ENCODE measurements around the gene FRMD4B.

The FRMD4B gene

DNA sequence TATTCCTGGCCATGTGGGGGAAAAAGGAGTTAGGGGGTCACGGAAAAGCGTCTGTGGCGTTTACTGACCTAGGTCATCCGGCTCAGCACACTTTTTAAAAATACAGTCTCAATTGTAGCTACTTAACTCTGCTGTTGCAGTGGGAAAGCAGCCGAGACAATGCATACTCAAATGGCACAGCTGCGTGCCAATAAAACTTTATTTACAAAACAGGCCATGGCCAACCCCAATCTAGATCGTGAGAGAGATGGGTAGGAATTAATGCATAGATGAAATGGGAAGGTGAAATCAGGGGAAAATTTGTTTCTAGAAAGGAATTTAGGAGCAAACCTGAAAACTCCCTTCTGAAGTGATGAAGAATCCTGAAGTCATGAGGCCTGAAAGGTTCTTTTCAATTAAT lies 22.0 kb upstream of the FRMD4B start:
- Histone ChIP-seq H3F3A (ENCODE audit: low read depth) (no peaks in the 10 kb centered on the region), H3K79me2 (ENCODE audit: insufficient read depth, low read length) (no peaks in the 10 kb centered on the region), H3K4me3 (ENCODE audit: low read length, poor library complexity, severe bottlenecking) (no peak overlapping the region), H3K9me2 (replicated peaks; ENCODE audit: low read depth, low read length) (no peaks in the 10 kb centered on the region), H2AFZ (ENCODE audit: low read length) (no peak overlapping the region), H3K27me3 (ENCODE audit: insufficient read depth, low read length, poor library complexity, severe bottlenecking) (no peaks in the 10 kb centered on the region), H3K9me3 (ENCODE audit: insufficient read depth, low read depth, low read length) (no peaks in the 10 kb centered on the region; the same call in 1 of the 2 replicates), H3K36me3 (ENCODE audit: insufficient read depth, low read length) (no peaks in the 10 kb centered on the region), H3K4me1 (ENCODE audit: insufficient read depth, low read length, poor library complexity, severe bottlenecking) (no peaks in the 10 kb centered on the region), H4K20me1 (ENCODE audit: insufficient read depth, low read length, poor library complexity, severe bottlenecking) (no peaks in the 10 kb centered on the region), H3K4me2 (ENCODE audit: low read depth, low read length, poor library complexity, severe bottlenecking) (no peak overlapping the region), H3K9ac (ENCODE audit: low read depth, low read length, poor library complexity, severe bottlenecking) (no peak overlapping the region)
- no peak for TF ChIP-seq EZH2phosphoT487 (IDR thresholded peaks at IDR 0.05; ENCODE audit: borderline replicate concordance)
- TF ChIP-seq, protein P1, sequence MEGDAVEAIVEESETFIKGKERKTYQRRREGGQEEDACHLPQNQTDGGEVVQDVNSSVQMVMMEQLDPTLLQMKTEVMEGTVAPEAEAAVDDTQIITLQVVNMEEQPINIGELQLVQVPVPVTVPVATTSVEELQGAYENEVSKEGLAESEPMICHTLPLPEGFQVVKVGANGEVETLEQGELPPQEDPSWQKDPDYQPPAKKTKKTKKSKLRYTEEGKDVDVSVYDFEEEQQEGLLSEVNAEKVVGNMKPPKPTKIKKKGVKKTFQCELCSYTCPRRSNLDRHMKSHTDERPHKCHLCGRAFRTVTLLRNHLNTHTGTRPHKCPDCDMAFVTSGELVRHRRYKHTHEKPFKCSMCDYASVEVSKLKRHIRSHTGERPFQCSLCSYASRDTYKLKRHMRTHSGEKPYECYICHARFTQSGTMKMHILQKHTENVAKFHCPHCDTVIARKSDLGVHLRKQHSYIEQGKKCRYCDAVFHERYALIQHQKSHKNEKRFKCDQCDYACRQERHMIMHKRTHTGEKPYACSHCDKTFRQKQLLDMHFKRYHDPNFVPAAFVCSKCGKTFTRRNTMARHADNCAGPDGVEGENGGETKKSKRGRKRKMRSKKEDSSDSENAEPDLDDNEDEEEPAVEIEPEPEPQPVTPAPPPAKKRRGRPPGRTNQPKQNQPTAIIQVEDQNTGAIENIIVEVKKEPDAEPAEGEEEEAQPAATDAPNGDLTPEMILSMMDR (conservative IDR thresholded peaks at IDR 0.05; ENCODE audit: low read length), result no peak

DNA sequence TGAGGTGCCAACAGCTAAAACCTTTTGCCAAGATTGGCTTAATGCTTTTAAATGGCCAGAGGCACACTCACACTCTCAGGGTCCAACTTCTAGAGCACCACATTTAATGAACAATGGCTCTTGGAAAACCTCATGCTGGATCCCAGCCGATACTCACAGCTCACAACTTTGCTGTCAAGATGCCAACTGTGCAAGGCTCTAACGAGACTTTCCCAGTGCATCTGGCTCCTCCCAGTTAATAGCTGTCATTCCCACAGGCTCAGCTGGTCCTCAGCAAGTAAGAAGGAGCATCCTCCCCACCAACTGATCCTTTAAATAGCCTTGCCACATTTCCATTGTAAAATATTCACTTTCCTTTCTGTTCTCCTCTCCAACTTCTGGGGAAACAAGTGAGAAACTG lies 20.3 kb upstream of the FRMD4B start:
- no peak overlapping the region for H3K4me2 ChIP-seq (ENCODE audit: low read depth, low read length, poor library complexity, severe bottlenecking)
- no peaks in the 10 kb centered on the region for H4K20me1 ChIP-seq (ENCODE audit: insufficient read depth, low read length, poor library complexity, severe bottlenecking)
- no peak overlapping the region for H2AFZ ChIP-seq (ENCODE audit: low read length)
- TF ChIP-seq, protein P1 (conservative IDR thresholded peaks at IDR 0.05; ENCODE audit: low read length), result no peak
- TF ChIP-seq EZH2phosphoT487 (IDR thresholded peaks at IDR 0.05; ENCODE audit: borderline replicate concordance), result no peak
- no peaks in the 10 kb centered on the region for H3F3A ChIP-seq (ENCODE audit: low read depth)
- no peaks in the 10 kb centered on the region for H3K79me2 ChIP-seq (ENCODE audit: insufficient read depth, low read length)
- no peaks in the 10 kb centered on the region for H3K4me1 ChIP-seq (ENCODE audit: insufficient read depth, low read length, poor library complexity, severe bottlenecking)
- H3K4me3 ChIP-seq (ENCODE audit: low read length, poor library complexity, severe bottlenecking), result no peak overlapping the region
- H3K9ac ChIP-seq (ENCODE audit: low read depth, low read length, poor library complexity, severe bottlenecking), result no peak overlapping the region
- H3K9me3 ChIP-seq (ENCODE audit: insufficient read depth, low read depth, low read length), result no peaks in the 10 kb centered on the region; the same call in 1 of the 2 replicates
- no peaks in the 10 kb centered on the region for H3K36me3 ChIP-seq (ENCODE audit: insufficient read depth, low read length)
- H3K9me2 ChIP-seq (replicated peaks; ENCODE audit: low read depth, low read length), result no peaks in the 10 kb centered on the region
- no peaks in the 10 kb centered on the region for H3K27me3 ChIP-seq (ENCODE audit: insufficient read depth, low read length, poor library complexity, severe bottlenecking)

DNA sequence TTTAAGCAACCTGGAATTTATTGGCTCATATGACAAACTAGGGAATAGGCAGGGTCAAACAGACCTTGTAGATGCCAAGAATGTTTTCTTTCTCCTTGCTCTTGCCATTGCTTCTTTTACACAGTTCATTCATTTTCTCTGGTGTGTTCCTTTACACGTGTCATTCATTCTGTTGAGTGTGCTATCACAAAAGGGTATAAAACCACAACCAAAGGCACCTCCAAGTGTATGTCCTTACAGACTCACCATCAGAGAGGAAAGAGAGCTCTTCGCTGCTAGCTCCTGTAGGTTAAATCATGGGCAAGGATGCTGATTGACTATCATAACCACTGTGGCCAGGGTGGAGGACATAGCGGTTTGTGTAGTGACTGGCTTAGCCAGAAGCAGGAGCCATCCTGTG lies 19.2 kb upstream of the FRMD4B start:
- Histone ChIP-seq H3K9me2 (replicated peaks; ENCODE audit: low read depth, low read length) (no peaks in the 10 kb centered on the region), H3K9ac (ENCODE audit: low read depth, low read length, poor library complexity, severe bottlenecking) (no peak overlapping the region), H4K20me1 (ENCODE audit: insufficient read depth, low read length, poor library complexity, severe bottlenecking) (no peaks in the 10 kb centered on the region), H3K4me3 (ENCODE audit: low read length, poor library complexity, severe bottlenecking) (no peak overlapping the region), H3K79me2 (ENCODE audit: insufficient read depth, low read length) (no peaks in the 10 kb centered on the region), H3K4me1 (ENCODE audit: insufficient read depth, low read length, poor library complexity, severe bottlenecking) (no peaks in the 10 kb centered on the region), H3K36me3 (ENCODE audit: insufficient read depth, low read length) (no peaks in the 10 kb centered on the region), H3K9me3 (ENCODE audit: insufficient read depth, low read depth, low read length) (no peaks in the 10 kb centered on the region; the same call in 1 of the 2 replicates), H2AFZ (ENCODE audit: low read length) (no peak overlapping the region), H3F3A (ENCODE audit: low read depth) (no peaks in the 10 kb centered on the region), H3K27me3 (ENCODE audit: insufficient read depth, low read length, poor library complexity, severe bottlenecking) (no peaks in the 10 kb centered on the region), H3K4me2 (ENCODE audit: low read depth, low read length, poor library complexity, severe bottlenecking) (no peak overlapping the region)
- no peak for TF ChIP-seq EZH2phosphoT487 (IDR thresholded peaks at IDR 0.05; ENCODE audit: borderline replicate concordance)
- TF ChIP-seq, protein P1 (conservative IDR thresholded peaks at IDR 0.05; ENCODE audit: low read length), result no peak

Data from Loucy (cell line).